PC-9 (cell line): ENCODE data around the gene DUSP22. TPM values are rescaled to one million over a fixed set of nuclear protein-coding genes. Genes with fewer than 3 reads are reported as not detected.

Experiments
- BruUV-seq: library from RNA; stranded (reverse); fragments of 400-500 nt; replicated peaks from 2 replicates; lab custom pipeline; 2021; lab: Mats Ljungman, UMichigan
- CTCF ChIA-PET: fragments of 300-600 bp; sonication (Branson Sonifier 250); formaldehyde crosslinking; loops from one replicate; lab custom pipeline; 2022; ENCODE audit warnings: antibody characterized with exemption; lab: Charles Lee
- POLR2A ChIA-PET: fragments of 300-600 bp; sonication (Branson Sonifier 250); formaldehyde crosslinking; loops from one replicate; lab custom pipeline; 2022; ENCODE audit warnings: antibody characterized with exemption; ENCODE audit not compliant: unreplicated experiment; lab: Charles Lee
- DNase-seq, 2 experiments: peaks; one replicate each; pipeline versions ENCODE4 v3.0.0 to v3.0.0-alpha.2; 2015 to 2022; ENCODE audit warnings: mixed read lengths in 1 of 2
- H2AFZ ChIP-seq: fragments of 200-600 bp; sonication (generic); 2 replicates; pipeline ENCODE4 v1.8.1; 2017; ENCODE audit warnings: antibody characterized with exemption
- H3F3A ChIP-seq: fragments of 200-600 bp; sonication (generic); 2 replicates; pipeline ENCODE4 v1.8.1; 2017; ENCODE audit warnings: antibody characterized with exemption, mild to moderate bottlenecking, low read depth; ENCODE audit not compliant: insufficient read depth
- H3K27ac ChIP-seq: fragments of 200-600 bp; sonication (generic); 2 replicates; pipeline ENCODE4 v1.6.1; 2016; ENCODE audit warnings: mixed run types
- H3K27me3 ChIP-seq: fragments of 200-600 bp; sonication (generic); 2 replicates; pipeline ENCODE4 v1.6.1; 2016; ENCODE audit warnings: low read depth, mixed run types; ENCODE audit not compliant: insufficient read depth
- H3K36me3 ChIP-seq: fragments of 200-600 bp; sonication (generic); 2 replicates; pipeline ENCODE4 v1.6.1; 2016; ENCODE audit warnings: low read depth, mixed run types
- H3K4me1 ChIP-seq: fragments of 200-600 bp; sonication (generic); replicated peaks from 2 replicates; pipeline ENCODE4 v1.6.1; 2016; ENCODE audit warnings: mixed run types; ENCODE audit not compliant: insufficient read depth
- H3K4me2 ChIP-seq: fragments of 200-600 bp; sonication (generic); 2 replicates; pipeline ENCODE4 v1.6.1; 2017; ENCODE audit warnings: mixed run types
- H3K4me3 ChIP-seq: fragments of 200-600 bp; sonication (generic); 2 replicates; pipeline ENCODE4 v1.6.1; 2016; ENCODE audit warnings: mixed run types
- H3K79me2 ChIP-seq: fragments of 200-600 bp; sonication (generic); 2 replicates; pipeline ENCODE4 v1.6.1; 2017; ENCODE audit warnings: low read depth, mixed run types
- H3K9me2 ChIP-seq: fragments of 200-600 bp; sonication (generic); 2 replicates; pipeline ENCODE4 v1.8.1; 2017; ENCODE audit warnings: mild to moderate bottlenecking; ENCODE audit not compliant: insufficient read depth
- H3K9me3 ChIP-seq: fragments of 200-600 bp; sonication (generic); 2 replicates; pipeline ENCODE4 v1.8.1; 2016; ENCODE audit warnings: low read depth; ENCODE audit not compliant: insufficient read depth
- H4K20me1 ChIP-seq: fragments of 200-600 bp; sonication (generic); 2 replicates; pipeline ENCODE4 v1.8.1; 2017; ENCODE audit not compliant: insufficient read depth
- EZH2 ChIP-seq: fragments of 200-600 bp; sonication (generic); IDR thresholded peaks from 2 replicates; pipeline ENCODE4 v1.8.0; 2017; ENCODE audit warnings: antibody characterized with exemption, low read depth
- intact Hi-C: fragments of 100-400 bp; cut with micrococcal nuclease; formaldehyde crosslinking; loops from one replicate; pipeline ENCODE4 v1.10.0; 2022; ENCODE audit not compliant: unreplicated experiment
- total RNA-seq: library from RNA; stranded (reverse); gene quantifications from 2 replicates; pipeline ENCODE4 v1.2.3, GENCODE V29; 2021
- TF ChIP-seq, protein P1 (sequence below): fragments of 200-600 bp; sonication (generic); conservative IDR thresholded peaks from 2 replicates; pipeline ENCODE4 v1.6.1; 2017; ENCODE audit warnings: mixed run types, antibody characterized with exemption, mild to moderate bottlenecking, moderate library complexity

The DUSP22 gene
- total RNA-seq, 1 experiment from 2014 or later: 25.5 TPM

DNA sequence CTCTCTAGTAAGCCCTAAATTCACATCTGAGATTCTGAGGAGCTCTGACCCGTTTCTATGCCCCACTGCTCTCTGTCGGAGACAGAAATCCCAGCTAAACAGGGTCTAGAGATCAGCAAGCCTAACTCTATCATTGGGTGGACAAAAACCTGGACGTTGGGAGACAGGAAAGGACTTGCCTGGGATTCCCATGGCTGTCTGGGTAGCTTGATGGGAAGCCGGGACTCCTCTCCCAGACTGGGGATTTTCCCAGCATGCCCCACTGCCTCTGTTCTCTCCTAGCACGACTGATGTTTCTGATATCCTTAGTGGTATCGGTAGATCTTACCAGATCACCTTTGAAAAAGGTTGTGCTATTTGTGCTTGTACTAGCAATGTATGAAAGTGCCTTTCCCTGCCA lies 22.9 kb downstream of the DUSP22 start:
- H3K9me3 ChIP-seq: no peaks in the 10 kb centered on the region
- no peaks in the 10 kb centered on the region for H3F3A ChIP-seq
- no peaks in the 10 kb centered on the region for H3K36me3 ChIP-seq
- ChIA-PET POLR2A (no interaction called here), CTCF (no interaction called here)
- peaks cover 82% of the 10 kb centered on the region for H3K27me3 ChIP-seq
- H3K4me3 ChIP-seq: no peak overlapping the region
- no peaks in the 10 kb centered on the region for H3K79me2 ChIP-seq
- no peak for DNase-seq
- H2AFZ ChIP-seq: no peak overlapping the region
- no peaks in the 10 kb centered on the region for H4K20me1 ChIP-seq
- BruUV-seq: no TSS peak
- no peaks in the 10 kb centered on the region for H3K9me2 ChIP-seq
- no peak overlapping the region for H3K27ac ChIP-seq
- H3K4me2 ChIP-seq: no peak overlapping the region
- TF ChIP-seq, protein P1, sequence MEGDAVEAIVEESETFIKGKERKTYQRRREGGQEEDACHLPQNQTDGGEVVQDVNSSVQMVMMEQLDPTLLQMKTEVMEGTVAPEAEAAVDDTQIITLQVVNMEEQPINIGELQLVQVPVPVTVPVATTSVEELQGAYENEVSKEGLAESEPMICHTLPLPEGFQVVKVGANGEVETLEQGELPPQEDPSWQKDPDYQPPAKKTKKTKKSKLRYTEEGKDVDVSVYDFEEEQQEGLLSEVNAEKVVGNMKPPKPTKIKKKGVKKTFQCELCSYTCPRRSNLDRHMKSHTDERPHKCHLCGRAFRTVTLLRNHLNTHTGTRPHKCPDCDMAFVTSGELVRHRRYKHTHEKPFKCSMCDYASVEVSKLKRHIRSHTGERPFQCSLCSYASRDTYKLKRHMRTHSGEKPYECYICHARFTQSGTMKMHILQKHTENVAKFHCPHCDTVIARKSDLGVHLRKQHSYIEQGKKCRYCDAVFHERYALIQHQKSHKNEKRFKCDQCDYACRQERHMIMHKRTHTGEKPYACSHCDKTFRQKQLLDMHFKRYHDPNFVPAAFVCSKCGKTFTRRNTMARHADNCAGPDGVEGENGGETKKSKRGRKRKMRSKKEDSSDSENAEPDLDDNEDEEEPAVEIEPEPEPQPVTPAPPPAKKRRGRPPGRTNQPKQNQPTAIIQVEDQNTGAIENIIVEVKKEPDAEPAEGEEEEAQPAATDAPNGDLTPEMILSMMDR: no peak
- no peak for TF ChIP-seq EZH2
- intact Hi-C loops: no loop called here
- H3K4me1 ChIP-seq: no peaks in the 10 kb centered on the region

DNA sequence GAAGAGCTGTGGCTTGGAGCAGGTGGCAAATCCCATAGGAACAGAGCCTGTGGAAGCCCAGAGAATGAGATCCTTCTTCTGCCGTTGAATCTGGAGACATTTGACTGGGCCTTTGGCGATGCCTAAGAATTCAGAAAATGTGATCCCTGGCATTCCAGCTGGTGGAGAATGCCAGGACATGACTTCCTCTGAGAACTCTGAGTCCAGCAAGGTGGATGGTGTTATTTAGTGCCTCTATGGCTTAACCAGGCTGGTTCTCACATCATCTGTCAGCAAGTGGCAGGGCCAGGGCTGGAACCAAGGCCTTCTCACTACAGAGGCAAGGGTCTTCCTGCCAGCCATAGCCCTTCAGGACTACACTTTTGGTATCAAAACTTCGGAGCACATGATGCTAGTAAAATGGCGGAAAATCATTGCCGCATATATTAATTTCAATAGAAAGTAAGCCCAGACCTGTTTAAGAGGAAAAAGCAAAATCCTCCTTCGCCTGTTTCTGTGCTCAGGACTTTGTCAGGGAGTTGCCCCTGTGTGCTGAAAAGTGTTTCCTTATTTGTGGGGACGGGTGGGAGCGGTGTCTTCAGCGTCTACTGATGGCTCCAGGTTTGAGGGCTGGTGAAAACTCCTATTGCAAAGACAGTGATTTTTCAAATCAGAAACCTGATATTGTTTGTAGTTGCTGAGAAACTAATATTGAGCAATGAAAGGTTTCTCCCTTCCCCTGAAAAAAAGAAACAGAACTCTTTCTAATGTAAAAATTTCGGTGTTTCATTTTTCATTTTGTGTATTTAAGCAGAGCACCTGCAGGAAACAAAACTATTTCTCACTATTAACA lies 23.9 kb downstream of the DUSP22 start:
- no peak overlapping the region for H3K27ac ChIP-seq
- intact Hi-C loops: no loop called here
- DNase-seq: no peak
- no peak for TF ChIP-seq EZH2
- TF ChIP-seq, protein P1: no peak
- H3K9me3 ChIP-seq: no peaks in the 10 kb centered on the region
- H4K20me1 ChIP-seq: no peaks in the 10 kb centered on the region
- BruUV-seq: no TSS peak
- no peak overlapping the region for H3K4me2 ChIP-seq
- H3K36me3 ChIP-seq: no peaks in the 10 kb centered on the region
- no peak overlapping the region for H2AFZ ChIP-seq
- H3K4me1 ChIP-seq: no peaks in the 10 kb centered on the region
- ChIA-PET CTCF (no interaction called here), POLR2A (no interaction called here)
- peaks cover 89% of the 10 kb centered on the region for H3K27me3 ChIP-seq
- no peaks in the 10 kb centered on the region for H3F3A ChIP-seq
- H3K79me2 ChIP-seq: no peaks in the 10 kb centered on the region
- no peaks in the 10 kb centered on the region for H3K9me2 ChIP-seq
- H3K4me3 ChIP-seq: no peak overlapping the region

DNA sequence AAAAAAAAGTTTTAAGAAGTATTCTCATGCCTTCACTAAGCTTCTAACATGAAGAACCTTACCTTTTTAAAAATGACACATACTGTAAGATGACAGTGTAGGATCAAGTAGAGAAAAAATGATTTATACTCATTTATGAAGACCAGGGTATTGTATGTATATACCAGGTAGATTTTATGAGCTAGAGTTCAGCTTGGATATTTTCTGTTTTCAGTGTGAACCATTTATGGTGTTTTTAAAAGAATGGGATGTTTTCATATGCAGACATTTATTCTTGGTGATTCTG lies 24.4 kb downstream of the DUSP22 start:
- Histone ChIP-seq H3F3A (no peaks in the 10 kb centered on the region), H4K20me1 (no peaks in the 10 kb centered on the region), H3K27me3 (peaks cover 91% of the 10 kb centered on the region), H3K4me2 (no peak overlapping the region), H3K9me2 (no peaks in the 10 kb centered on the region), H3K36me3 (no peaks in the 10 kb centered on the region), H3K4me3 (no peak overlapping the region), H2AFZ (no peak overlapping the region), H3K9me3 (no peaks in the 10 kb centered on the region), H3K4me1 (no peaks in the 10 kb centered on the region), H3K79me2 (no peaks in the 10 kb centered on the region), H3K27ac (no peak overlapping the region)
- POLR2A ChIA-PET: no interaction called here
- intact Hi-C loops: no loop called here
- no TSS peak for BruUV-seq
- CTCF ChIA-PET: no interaction called here
- TF ChIP-seq, protein P1: no peak
- no peak for TF ChIP-seq EZH2
- no peak for DNase-seq
